Measurements from ENCODE around the gene NCAPD2. TPM values are rescaled to one million over a fixed set of nuclear protein-coding genes. Genes with fewer than 3 reads are reported as not detected.

NCAPD2 gene
- total and polyA plus RNA-seq, 2 donors (not counting 1 experiment from before 2014, with no cell fraction given): 19.9 to 42.1 TPM

- no peak overlapping the region for H3K4me3 ChIP-seq (ENCODE audit: control extremely low read depth in 1 of 5, extremely low read depth in 1 of 5, insufficient read depth in 1 of 5, low read depth in 2 of 5, low read length in 4 of 5)
- H3K27me3 ChIP-seq (replicated peaks in 1 of 4; ENCODE audit: control extremely low read depth in 1 of 4, control insufficient read depth in 3 of 4, insufficient read depth in 4 of 4, low read length in 3 of 4): no peaks in the 10 kb centered on the region
- peaks cover 5% of the 10 kb centered on the region for H4K20me1 ChIP-seq (ENCODE audit: control insufficient read depth, insufficient read depth, low read length, poor library complexity, severe bottlenecking)
- H3K9me3 ChIP-seq (ENCODE audit: control extremely low read depth in 1 of 3, control insufficient read depth in 2 of 3, insufficient read depth in 1 of 3, low read length in 2 of 3): no peaks in the 10 kb centered on the region
- peaks cover 3 to 56% of the 10 kb centered on the region in 2 experiments for H3K36me3 ChIP-seq (replicated peaks in 1 of 2; ENCODE audit: control extremely low read depth in 1 of 2, control insufficient read depth in 1 of 2, extremely low read depth in 1 of 2, insufficient read depth in 2 of 2, low read length in 1 of 2)
- Mint-ChIP-seq H3K9me3 (ENCODE audit: insufficient read depth) (no peaks in the 10 kb centered on the region), H3K27me3 (no peaks in the 10 kb centered on the region), H3K4me3 (no peak overlapping the region), H3K27ac (peak overlapping the region; percentile 22), H3K4me1 (peaks cover 27% of the 10 kb centered on the region)
- no peak overlapping the region for H3K4me2 ChIP-seq (replicated peaks; ENCODE audit: low read depth, low read length, poor library complexity, severe bottlenecking)
- peaks cover 10% of the 10 kb centered on the region for H3K79me2 ChIP-seq (ENCODE audit: control insufficient read depth, insufficient read depth, low read length)
- no peak overlapping the region for H3K27ac ChIP-seq (ENCODE audit: low read length in 2 of 2)
- TF ChIP-seq EZH2 (IDR thresholded peaks at IDR 0.05; ENCODE audit: borderline replicate concordance, insufficient read depth, low read depth, low read length, poor library complexity, severe bottlenecking) (no peak), CTCF (IDR thresholded peaks at IDR 0.05) (no peak)
- no peak for DNase-seq
- ChIA-PET POLR2A (no interaction called here), CTCF (interaction anchor here (0.5 to 3.4 kb wide), 4 partner anchors 23 to 107 kb away, joined by 3 to 17 read pairs (median 4); partner anchors contain the start of gene MRPL51)
- H2AFZ ChIP-seq (ENCODE audit: insufficient read depth, low read depth, low read length, poor library complexity, severe bottlenecking): no peak overlapping the region
- ATAC-seq (ENCODE audit: low read depth): no peak
- H3K4me1 ChIP-seq (ENCODE audit: control insufficient read depth in 2 of 2, insufficient read depth in 2 of 2, low read length in 2 of 2): peaks cover 22 to 29% of the 10 kb centered on the region in 2 donors
- H3K9ac ChIP-seq (ENCODE audit: low read length): no peak overlapping the region
- WGBS (ENCODE audit: insufficient coverage): 94% methylated on average over 14 of the region's 18 CpGs
- intact Hi-C loops (cut with micrococcal nuclease): no loop called here
Measured at GRCh38 chr12:6530576-6531260, 36.8 kb downstream of the NCAPD2 start.

Data from B cell (primary cell).